WERI-Rb-1 (cell line): ENCODE results near the gene MTRR.

Source experiments
- DNase-seq: peaks from one replicate; pipeline ENCODE4 v3.0.0-alpha.2; 2020
- H3K27ac ChIP-seq: fragments of 250-450 bp; sonication (Bioruptor Pico); 2 replicates; pipeline ENCODE4 v1.5.1; 2020; ENCODE audit warnings: mild to moderate bottlenecking, moderate library complexity
- H3K27me3 ChIP-seq: fragments of 250-450 bp; sonication (Bioruptor Pico); 2 replicates; pipeline ENCODE4 v1.5.1; 2021; ENCODE audit warnings: mild to moderate bottlenecking, low read depth, moderate library complexity; ENCODE audit not compliant: insufficient read depth, severe bottlenecking
- H3K36me3 ChIP-seq: fragments of 250-450 bp; sonication (Bioruptor Pico); 2 replicates; pipeline ENCODE4 v1.5.1; 2020; ENCODE audit warnings: mild to moderate bottlenecking, moderate library complexity
- H3K4me3 ChIP-seq: 2 replicates; pipeline ENCODE4 v1.5.1; 2011; ENCODE audit warnings: low read depth, mild to moderate bottlenecking, control low read depth, low read length
- H3K9me3 ChIP-seq: fragments of 250-450 bp; sonication (Bioruptor Pico); 2 replicates; pipeline ENCODE4 v1.5.1; 2021; ENCODE audit warnings: mild to moderate bottlenecking, moderate library complexity; ENCODE audit not compliant: severe bottlenecking
- TF ChIP-seq, protein P1 (sequence below): IDR thresholded peaks from 2 replicates; pipeline ENCODE4 v1.5.1; 2011; ENCODE audit warnings: low read depth, mild to moderate bottlenecking, control low read depth, inconsistent platforms, low read length

MTRR gene

DNA sequence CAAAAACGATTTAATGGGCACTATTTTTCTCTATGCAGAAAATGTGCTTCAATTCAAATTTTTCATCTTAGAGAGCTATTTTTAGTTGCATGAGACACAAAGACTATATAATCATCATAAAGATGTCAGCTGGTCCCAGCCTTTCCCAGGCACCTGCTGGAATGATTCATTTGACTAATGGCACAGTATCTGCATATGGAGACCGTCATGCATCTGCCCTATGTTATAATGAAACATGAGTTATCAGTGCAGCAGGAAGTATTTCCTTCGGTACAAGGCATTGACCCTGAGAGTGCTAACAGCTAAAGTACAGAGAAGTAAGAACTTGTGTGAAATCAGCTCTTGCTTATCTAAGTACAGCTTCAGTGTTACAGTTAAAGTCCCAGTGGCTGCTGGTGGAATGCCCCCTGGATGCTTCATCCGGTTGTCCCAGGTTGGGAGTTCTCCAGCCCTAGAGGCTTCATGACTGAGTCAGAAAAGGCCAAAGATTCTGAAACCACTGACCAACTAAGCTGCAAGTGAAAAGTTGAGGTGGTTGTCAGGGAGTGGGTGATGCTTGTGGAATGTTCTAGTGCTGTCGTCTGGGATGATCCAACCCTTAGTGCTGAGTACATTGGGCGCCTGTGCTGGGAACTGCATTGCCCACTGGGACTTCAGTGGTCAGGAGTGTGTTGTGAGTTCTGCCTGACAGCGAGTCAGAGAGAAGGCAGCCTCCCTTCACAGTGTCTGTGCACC, 57.2 kb downstream of the MTRR start:
- DNase-seq = no peak
- Histone ChIP-seq H3K27me3 (peaks cover 15% of the 10 kb centered on the region), H3K9me3 (no peaks in the 10 kb centered on the region), H3K36me3 (no peaks in the 10 kb centered on the region), H3K27ac (no peak overlapping the region), H3K4me3 (no peak overlapping the region)
- TF ChIP-seq, protein P1, sequence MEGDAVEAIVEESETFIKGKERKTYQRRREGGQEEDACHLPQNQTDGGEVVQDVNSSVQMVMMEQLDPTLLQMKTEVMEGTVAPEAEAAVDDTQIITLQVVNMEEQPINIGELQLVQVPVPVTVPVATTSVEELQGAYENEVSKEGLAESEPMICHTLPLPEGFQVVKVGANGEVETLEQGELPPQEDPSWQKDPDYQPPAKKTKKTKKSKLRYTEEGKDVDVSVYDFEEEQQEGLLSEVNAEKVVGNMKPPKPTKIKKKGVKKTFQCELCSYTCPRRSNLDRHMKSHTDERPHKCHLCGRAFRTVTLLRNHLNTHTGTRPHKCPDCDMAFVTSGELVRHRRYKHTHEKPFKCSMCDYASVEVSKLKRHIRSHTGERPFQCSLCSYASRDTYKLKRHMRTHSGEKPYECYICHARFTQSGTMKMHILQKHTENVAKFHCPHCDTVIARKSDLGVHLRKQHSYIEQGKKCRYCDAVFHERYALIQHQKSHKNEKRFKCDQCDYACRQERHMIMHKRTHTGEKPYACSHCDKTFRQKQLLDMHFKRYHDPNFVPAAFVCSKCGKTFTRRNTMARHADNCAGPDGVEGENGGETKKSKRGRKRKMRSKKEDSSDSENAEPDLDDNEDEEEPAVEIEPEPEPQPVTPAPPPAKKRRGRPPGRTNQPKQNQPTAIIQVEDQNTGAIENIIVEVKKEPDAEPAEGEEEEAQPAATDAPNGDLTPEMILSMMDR = no peak

DNA sequence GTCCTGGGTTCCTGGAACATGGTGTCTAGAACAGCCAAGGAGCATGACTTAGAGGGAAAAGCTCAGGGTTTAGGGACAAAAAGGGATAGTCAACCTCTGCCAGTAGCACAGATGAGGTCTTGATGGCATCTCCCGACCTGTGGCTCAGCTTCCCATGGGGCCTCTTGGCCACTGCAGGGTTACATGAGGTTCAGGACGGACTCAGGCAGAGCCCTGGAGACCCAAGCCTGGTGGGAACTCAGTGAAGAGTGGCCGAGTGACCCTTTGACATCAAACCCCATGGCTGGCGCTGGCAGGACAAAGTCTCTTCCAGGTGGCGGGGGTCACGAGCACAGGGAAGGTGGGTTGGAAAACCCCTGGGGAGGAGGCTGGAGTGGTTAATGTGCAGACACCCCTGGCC, 57.8 kb downstream of the MTRR start:
- TF ChIP-seq, protein P1 = no peak

DNA sequence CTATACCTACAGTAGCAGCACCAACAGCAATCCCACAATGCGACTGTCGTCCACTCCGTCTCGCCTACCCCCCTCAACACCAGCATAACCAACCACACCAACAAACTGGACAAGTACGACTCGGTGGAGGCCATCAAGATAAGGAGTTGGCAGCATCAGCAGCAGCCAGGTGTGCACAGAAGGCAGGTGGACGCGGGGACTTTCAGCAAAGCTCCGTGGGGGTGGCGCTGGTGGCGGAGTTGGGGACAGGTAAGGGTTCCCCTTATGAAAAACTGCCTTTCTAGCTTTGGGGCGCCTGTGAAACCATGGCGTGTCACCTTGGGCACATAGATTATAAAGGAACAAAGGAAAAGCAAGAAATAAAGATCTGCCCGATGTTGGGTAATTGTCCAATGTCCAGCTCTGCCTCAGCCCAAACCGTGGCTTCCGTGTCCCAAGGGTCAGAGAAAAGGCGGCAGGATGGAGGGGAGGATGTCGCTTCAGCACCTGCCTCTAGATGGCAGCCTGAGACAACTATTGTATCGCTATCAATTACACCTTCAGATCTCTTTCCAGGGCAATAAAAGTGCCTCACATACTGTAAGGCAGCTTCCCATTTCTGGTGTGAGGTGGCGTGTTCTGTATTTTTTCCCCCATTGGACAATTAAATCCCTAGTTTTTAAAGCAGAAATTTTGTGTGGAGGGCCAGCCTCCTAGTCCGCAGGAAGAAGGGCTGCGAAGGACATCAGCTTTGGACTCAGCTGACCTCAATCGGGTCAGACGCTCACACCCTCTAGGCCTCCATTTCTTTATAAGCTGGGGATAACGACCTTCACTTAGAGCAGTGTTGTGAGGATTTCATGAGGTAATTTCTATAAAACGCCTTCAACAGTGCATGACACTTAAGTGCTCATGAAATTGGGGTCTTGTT, 58.8 kb downstream of the MTRR start:
- Histone ChIP-seq H3K27ac (no peak overlapping the region), H3K9me3 (no peaks in the 10 kb centered on the region), H3K4me3 (no peak overlapping the region), H3K36me3 (no peaks in the 10 kb centered on the region), H3K27me3 (peaks cover 15% of the 10 kb centered on the region)
- TF ChIP-seq, protein P1 = peak; percentile 94
- DNase-seq = peak; percentile 66

More for the DNA sequence above, 57.8 kb downstream of the MTRR start:
- H3K36me3 ChIP-seq = no peaks in the 10 kb centered on the region
- DNase-seq = no peak
- peaks cover 15% of the 10 kb centered on the region for H3K27me3 ChIP-seq
- H3K9me3 ChIP-seq = no peaks in the 10 kb centered on the region
- no peak overlapping the region for H3K4me3 ChIP-seq
- H3K27ac ChIP-seq = no peak overlapping the region

DNA sequence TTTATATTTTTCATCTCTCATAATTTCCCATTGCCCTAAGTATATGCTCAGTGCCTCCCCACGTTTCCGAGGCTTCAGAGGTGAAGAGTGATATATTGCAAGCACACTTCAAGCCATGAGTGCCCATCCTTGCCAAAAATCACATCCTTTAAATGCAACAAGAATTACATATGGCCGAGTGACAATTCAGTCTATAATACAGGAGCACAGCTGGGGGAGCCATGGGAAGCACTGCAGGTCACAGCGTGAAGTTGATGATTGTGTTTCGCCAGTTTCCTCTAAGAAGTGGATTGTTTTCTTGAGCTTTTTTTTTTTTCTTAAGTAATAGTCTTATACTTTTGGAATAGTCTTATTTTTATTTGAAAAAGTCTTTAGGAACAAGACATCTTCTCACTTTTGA, 61.1 kb downstream of the MTRR start:
- no peaks in the 10 kb centered on the region for H3K36me3 ChIP-seq
- TF ChIP-seq, protein P1 = no peak
- H3K4me3 ChIP-seq = no peak overlapping the region
- H3K27ac ChIP-seq = no peak overlapping the region
- H3K9me3 ChIP-seq = no peaks in the 10 kb centered on the region
- no peak for DNase-seq
- H3K27me3 ChIP-seq = peaks cover 15% of the 10 kb centered on the region

DNA sequence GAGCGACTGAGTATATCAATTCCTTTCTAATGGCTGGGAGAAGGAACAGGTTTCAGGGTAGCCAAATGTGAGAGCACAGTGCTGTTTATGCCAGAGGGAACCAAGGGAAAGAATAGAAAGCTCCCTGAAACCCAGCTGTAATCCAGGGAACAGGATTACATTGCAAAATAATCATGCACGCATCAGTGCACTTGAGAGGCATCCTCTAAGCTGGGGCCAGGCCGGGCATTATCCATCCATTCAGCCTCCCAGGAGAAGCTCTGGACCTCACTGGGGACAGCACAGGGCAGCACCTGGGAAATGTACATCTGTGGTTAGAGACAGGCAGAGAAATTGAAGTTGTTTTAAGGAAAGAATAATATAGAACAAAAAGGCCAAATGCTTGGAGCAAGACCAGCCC, 72.7 kb downstream of the MTRR start:
- H3K9me3 ChIP-seq = no peaks in the 10 kb centered on the region
- TF ChIP-seq, protein P1 = no peak

More for the DNA sequence above, 72.7 kb downstream of the MTRR start:
- no peaks in the 10 kb centered on the region for H3K36me3 ChIP-seq
- DNase-seq = peak; percentile 79
- H3K4me3 ChIP-seq = no peak overlapping the region
- H3K27me3 ChIP-seq = peaks cover 22% of the 10 kb centered on the region
- H3K27ac ChIP-seq = no peak overlapping the region
